Endodermal cell (in vitro differentiated cells): ENCODE data around the gene FAM50A. TPM values are rescaled to one million over a fixed set of nuclear protein-coding genes. Genes with fewer than 3 reads are reported as not detected.
"Not testable (repeated sequence)": the region's sequence is repeated elsewhere in the genome, so short reads cannot be mapped to it uniquely, and the experiment has no call there.

Source experiments
- DNase-seq: peaks from one replicate; pipeline ENCODE4 v3.0.0-alpha.2; 2017
- H3K27ac ChIP-seq: 2 replicates; pipeline ENCODE4 v1.5.1; 2013; ENCODE audit warnings: mild to moderate bottlenecking, low read depth, low read length, moderate library complexity
- H3K27me3 ChIP-seq: 2 replicates; pipeline ENCODE4 v1.6.1; 2013; ENCODE audit warnings: mild to moderate bottlenecking, low read length, moderate library complexity; ENCODE audit not compliant: insufficient read depth, control insufficient read depth, poor library complexity, severe bottlenecking
- H3K36me3 ChIP-seq: 2 replicates; pipeline ENCODE4 v1.7.0; 2013; ENCODE audit warnings: mild to moderate bottlenecking, low read length, moderate library complexity; ENCODE audit not compliant: control insufficient read depth, insufficient read depth
- H3K4me1 ChIP-seq: one replicate; pipeline ENCODE4 v1.7.0; 2013; ENCODE audit warnings: low read length; ENCODE audit not compliant: control insufficient read depth, insufficient read depth
- H3K4me3 ChIP-seq: 2 replicates; pipeline ENCODE4 v1.5.1; 2013; ENCODE audit warnings: mild to moderate bottlenecking, low read length, moderate library complexity
- H3K9ac ChIP-seq: 2 replicates; pipeline ENCODE4 v1.6.1; 2013; ENCODE audit warnings: mild to moderate bottlenecking, low read length, moderate library complexity; ENCODE audit not compliant: poor library complexity, severe bottlenecking; ENCODE audit errors: extremely low read depth
- H3K9me3 ChIP-seq: 2 replicates; pipeline ENCODE4 v1.6.1; 2013; ENCODE audit warnings: mild to moderate bottlenecking, low read length, moderate library complexity; ENCODE audit not compliant: control insufficient read depth
- H3K27ac Mint-ChIP-seq: 2 replicates; pipeline ENCODE4 v1.8.0; 2020; ENCODE audit warnings: mixed read lengths
- H3K27me3 Mint-ChIP-seq: 2 replicates; pipeline ENCODE4 v1.8.0; 2021; ENCODE audit warnings: mild to moderate bottlenecking, mixed read lengths; ENCODE audit not compliant: insufficient read depth
- H3K36me3 Mint-ChIP-seq: 2 replicates; pipeline ENCODE4 v1.8.0; 2020; ENCODE audit warnings: low read depth, mixed read lengths
- H3K4me1 Mint-ChIP-seq: 2 replicates; pipeline ENCODE4 v1.8.0; 2020; ENCODE audit warnings: mixed read lengths
- H3K4me3 Mint-ChIP-seq: 2 replicates; pipeline ENCODE4 v1.8.0; 2020; ENCODE audit warnings: mild to moderate bottlenecking, moderate library complexity, mixed read lengths
- H3K9me3 Mint-ChIP-seq: 2 replicates; pipeline ENCODE4 v1.8.0; 2020; ENCODE audit warnings: mild to moderate bottlenecking, mixed read lengths
- CTCF ChIP-seq: fragments of 200-600 bp; sonication (generic); conservative IDR thresholded peaks from 2 replicates; pipeline ENCODE4 v1.5.0; 2021; ENCODE audit warnings: antibody characterized with exemption, mild to moderate bottlenecking
- WGBS, 2 experiments: methylation state at CpG; one replicate each; pipeline versions ENCODE4 v1.1.5 to v1.1.7; 2013; ENCODE audit warnings: missing lambda C conversion rate in 2 of 2, mixed read lengths in 1 of 2; ENCODE audit not compliant: insufficient coverage in 1 of 2, insufficient read length in 1 of 2; 5-methylcytosine and 5-hydroxymethylcytosine counted together
- microRNA-seq: library from miRNA; unstranded; fragments of <30 nt; microRNA quantifications from one replicate; pipeline ENCODE4 v1.2.0, GENCODE V29; 2020; ENCODE audit warnings: borderline microRNAs expressed
- total RNA-seq, 2 donors: library from RNA; stranded (reverse); fragmentation: NEBNext Ultra II Directional in 1 of 2; extraction: Animal tissue kit (Norgen Biotek cat#: 25700) in 1 of 2; gene quantifications; 2 replicates in 1 of 2; 3 replicates in 1 of 2; pipeline ENCODE4 v1.2.1, GENCODE V29; 2021

The FAM50A gene
- total RNA-seq, 2 donors from 2014 or later = 91.0 to 102 TPM

- Histone ChIP-seq H3K4me3 (no peak overlapping the region), H3K9me3 (no peaks in the 10 kb centered on the region), H3K9ac (no peak overlapping the region), H3K27me3 (no peaks in the 10 kb centered on the region), H3K27ac (no peak overlapping the region), H3K4me1 (no peaks in the 10 kb centered on the region), H3K36me3 (no peaks in the 10 kb centered on the region)
- peaks cover 1% of the 10 kb centered on the region for H3K27me3 Mint-ChIP-seq
- no peak overlapping the region for H3K4me3 Mint-ChIP-seq
- H3K9me3 Mint-ChIP-seq = peaks cover 57% of the 10 kb centered on the region
- TF ChIP-seq CTCF = no peak
- DNase-seq = no peak
- no peak overlapping the region for H3K27ac Mint-ChIP-seq
- 77% methylated on average over 3 of the region's 3 CpGs; no CpG with 5 or more reads in 1 of the 2 experiments for WGBS, 2 experiments
- H3K36me3 Mint-ChIP-seq = no peaks in the 10 kb centered on the region
- H3K4me1 Mint-ChIP-seq = no peaks in the 10 kb centered on the region
Measured at GRCh38 chrX:154494715-154495114, 50.8 kb downstream of the FAM50A start.

GRCh38 chrX:154495472-154495922 lies 51.6 kb downstream of the FAM50A start:
- no peak overlapping the region for H3K4me3 Mint-ChIP-seq
- H3K4me1 Mint-ChIP-seq = no peaks in the 10 kb centered on the region
- no peak for TF ChIP-seq CTCF
- H3K27me3 ChIP-seq = no peaks in the 10 kb centered on the region
- H3K36me3 ChIP-seq = no peaks in the 10 kb centered on the region
- peaks cover 1% of the 10 kb centered on the region for H3K27me3 Mint-ChIP-seq
- H3K4me1 ChIP-seq = no peaks in the 10 kb centered on the region
- H3K36me3 Mint-ChIP-seq = no peaks in the 10 kb centered on the region
- 83 to 93% methylated on average over 1 to 5 of the region's 6 CpGs for WGBS, 2 experiments
- no peak overlapping the region for H3K27ac ChIP-seq
- H3K9me3 Mint-ChIP-seq = peaks cover 59% of the 10 kb centered on the region
- no peak overlapping the region for H3K27ac Mint-ChIP-seq
- H3K9me3 ChIP-seq = no peaks in the 10 kb centered on the region
- no peak for DNase-seq
- H3K9ac ChIP-seq = no peak overlapping the region
- H3K4me3 ChIP-seq = no peak overlapping the region

DNA sequence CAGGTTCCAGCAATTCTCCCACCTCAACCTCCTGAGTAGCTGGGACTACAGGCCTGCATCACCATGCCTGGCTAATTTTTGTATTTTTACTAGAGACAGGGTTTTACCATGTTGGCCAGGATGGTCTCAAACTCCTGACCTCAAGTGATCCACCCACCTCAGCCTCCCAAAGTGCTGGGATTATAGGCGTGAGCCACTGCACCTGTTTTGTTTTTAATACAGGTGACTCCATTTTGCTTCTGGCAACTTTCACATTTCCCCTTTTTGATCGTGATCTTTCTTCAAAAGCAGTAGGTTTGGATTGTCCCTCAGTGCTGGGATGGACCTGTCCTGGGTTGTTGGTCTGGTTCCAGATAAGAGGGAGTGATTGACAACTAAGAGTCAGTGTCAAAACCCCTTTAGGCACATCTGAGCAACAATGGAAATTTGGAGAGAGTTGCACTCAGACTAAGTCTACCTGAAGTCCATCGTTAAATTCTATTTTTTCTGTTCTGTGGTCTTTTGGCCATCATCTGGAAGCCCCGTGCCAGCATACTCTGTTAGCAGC lies 52.7 kb downstream of the FAM50A start:
- H3K4me1 Mint-ChIP-seq, DNase-seq, H3K27ac Mint-ChIP-seq, H3K4me3 ChIP-seq, H3K9me3 ChIP-seq, H3K36me3 Mint-ChIP-seq, H3K4me3 Mint-ChIP-seq, H3K27ac ChIP-seq, H3K36me3 ChIP-seq, H3K27me3 Mint-ChIP-seq, H3K4me1 ChIP-seq, H3K9ac ChIP-seq, H3K27me3 ChIP-seq: not testable (repeated sequence)
- 95 to 100% methylated on average over 2 to 4 of the region's 4 CpGs for WGBS, 2 experiments
- peaks cover 60% of the 10 kb centered on the region for H3K9me3 Mint-ChIP-seq

Small RNA genes lying within 50 kb of the gene (microRNA-seq; reads per million reads assigned to microRNA genes)
- gene MIR6858 = not detected

Other genes with a start within 250 kb of the FAM50A start
- gene OPN1MW2, start 224.4 kb upstream of the FAM50A start, total RNA-seq = not detected
- not detected for gene OPN1MW3, start 186.6 kb upstream of the FAM50A start, total RNA-seq
- gene TEX28, start 149.0 kb upstream of the FAM50A start, total RNA-seq = not detected
- not detected for gene TKTL1, start 148.3 kb upstream of the FAM50A start, total RNA-seq
- 1,000 to 10,000 TPM; 1,074 to 1,251 TPM for gene FLNA, start 69.5 kb upstream of the FAM50A start, total RNA-seq
- 10 to 100 TPM; 60.3 to 76.4 TPM for gene EMD, start 64.8 kb upstream of the FAM50A start, total RNA-seq
- 1,000 to 10,000 TPM; 2,142 to 2,551 TPM for gene RPL10, start 45.8 kb upstream of the FAM50A start, total RNA-seq
- 10 to 100 TPM; 13.8 to 17.0 TPM for gene DNASE1L1, start 34.9 kb upstream of the FAM50A start, total RNA-seq
- gene TAFAZZIN, start 32.6 kb upstream of the FAM50A start, total RNA-seq = 10 to 100 TPM; 32.9 to 62.9 TPM
- gene ATP6AP1, start 15.5 kb upstream of the FAM50A start, total RNA-seq = 10 to 100 TPM; 61.6 to 66.8 TPM
- 100 to 1,000 TPM; 143 to 179 TPM for gene GDI1, start 7.0 kb upstream of the FAM50A start, total RNA-seq
- gene PLXNA3, start 14.1 kb downstream of the FAM50A start, total RNA-seq = 10 to 100 TPM; 52.6 to 68.8 TPM
- 10 to 100 TPM; 29.5 to 34.1 TPM for gene LAGE3, start 35.1 kb downstream of the FAM50A start, total RNA-seq
- gene UBL4A, start 42.5 kb downstream of the FAM50A start, total RNA-seq = 10 to 100 TPM; 29.1 to 35.9 TPM
- gene SLC10A3, start 46.5 kb downstream of the FAM50A start, total RNA-seq = 1 to 10 TPM; 5.4 to 9.1 TPM
- 10 to 100 TPM; 23.6 to 24.3 TPM for gene FAM3A, start 72.1 kb downstream of the FAM50A start, total RNA-seq
- 10 to 100 TPM; 71.7 to 81.4 TPM for gene G6PD, start 102.7 kb downstream of the FAM50A start, total RNA-seq
- gene IKBKG, start 103.5 kb downstream of the FAM50A start, total RNA-seq = 10 to 100 TPM; 19.8 to 20.3 TPM
- not detected for gene CTAG1A, start 141.0 kb downstream of the FAM50A start, total RNA-seq
- gene CTAG1B, start 175.1 kb downstream of the FAM50A start, total RNA-seq = not detected
- gene CTAG2, start 209.4 kb downstream of the FAM50A start, total RNA-seq = not detected